Fibroblast of the aortic adventitia (primary cell): ENCODE results near the gene ZFAND3. TPM values are rescaled to one million over a fixed set of nuclear protein-coding genes. Genes with fewer than 3 reads are reported as not detected.

ENCODE experiments used
- DNase-seq: peaks from one replicate; pipeline ENCODE4 v3.0.0-alpha.2; 2010; ENCODE audit warnings: low read depth
- H3K4me3 ChIP-seq: 2 replicates; pipeline ENCODE4 v1.5.1; 2011; ENCODE audit warnings: low read depth, mild to moderate bottlenecking, control low read depth, low read length, moderate library complexity
- CTCF ChIP-seq: IDR thresholded peaks from 2 replicates; pipeline ENCODE4 v1.5.1; 2011; ENCODE audit warnings: mild to moderate bottlenecking, low read length, control low read depth, inconsistent platforms; ENCODE audit not compliant: insufficient read depth
- total RNA-seq: library from RNA; depleted of rRNA; stranded (reverse); fragments of >200 nt; gene quantifications from 2 replicates; pipeline ENCODE4 v1.2.3, GENCODE V29; 2012; ENCODE audit warnings: low replicate concordance

Gene ZFAND3
- total RNA-seq, 1 donor: 31.3 TPM

DNA sequence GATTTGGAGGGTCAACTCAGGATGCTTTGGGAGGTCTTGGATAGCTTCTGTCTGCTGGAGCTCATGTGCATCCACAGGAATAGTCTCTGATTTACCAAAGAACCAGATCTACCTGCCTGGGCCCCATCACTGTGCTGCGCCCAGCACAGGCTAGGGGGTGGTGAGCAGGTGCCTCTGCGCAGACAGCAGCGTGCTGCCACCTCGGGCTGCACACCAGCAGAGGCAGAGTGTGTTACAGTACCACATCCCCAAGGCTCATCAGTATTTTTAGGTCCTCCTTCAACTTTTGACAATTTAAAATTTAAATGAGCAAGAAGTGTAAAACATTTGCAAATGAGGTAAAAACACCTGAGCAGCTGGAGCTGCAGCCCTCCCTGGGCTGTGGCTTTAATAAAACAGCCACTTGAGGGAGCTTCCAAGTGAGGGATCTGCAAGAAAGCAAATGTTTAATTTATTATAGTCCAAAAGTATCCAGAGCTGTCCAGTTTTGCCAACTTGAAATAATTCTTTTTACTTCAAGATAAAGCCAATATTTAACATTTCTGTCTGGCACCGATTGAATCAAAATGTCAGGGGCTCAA, 324.9 kb downstream of the ZFAND3 start:
- TF ChIP-seq CTCF: no peak
- no peak overlapping the region for H3K4me3 ChIP-seq

GRCh38 chr6:38146021-38146733, 326.6 kb downstream of the ZFAND3 start:
- no peak for DNase-seq

More for the DNA sequence above, 324.9 kb downstream of the ZFAND3 start:
- no peak for DNase-seq

DNA sequence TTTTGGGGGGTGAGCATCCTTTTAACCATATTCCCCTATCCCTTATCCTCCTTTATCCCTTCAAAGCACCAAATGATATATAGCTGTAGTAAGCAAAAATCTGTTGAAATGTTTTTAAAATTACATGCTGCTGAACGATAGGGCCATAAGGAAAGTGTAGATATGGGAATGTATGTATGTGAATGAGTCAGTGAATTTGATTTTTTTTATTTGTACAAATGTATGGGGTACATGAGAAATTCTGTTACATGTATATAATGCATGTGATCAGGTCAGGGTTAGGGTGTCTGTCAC, 327.2 kb downstream of the ZFAND3 start:
- no peak overlapping the region for H3K4me3 ChIP-seq
- no peak for DNase-seq
- TF ChIP-seq CTCF: no peak

More at GRCh38 chr6:38146021-38146733, 326.6 kb downstream of the ZFAND3 start:
- no peak for TF ChIP-seq CTCF
- H3K4me3 ChIP-seq: no peak overlapping the region

DNA sequence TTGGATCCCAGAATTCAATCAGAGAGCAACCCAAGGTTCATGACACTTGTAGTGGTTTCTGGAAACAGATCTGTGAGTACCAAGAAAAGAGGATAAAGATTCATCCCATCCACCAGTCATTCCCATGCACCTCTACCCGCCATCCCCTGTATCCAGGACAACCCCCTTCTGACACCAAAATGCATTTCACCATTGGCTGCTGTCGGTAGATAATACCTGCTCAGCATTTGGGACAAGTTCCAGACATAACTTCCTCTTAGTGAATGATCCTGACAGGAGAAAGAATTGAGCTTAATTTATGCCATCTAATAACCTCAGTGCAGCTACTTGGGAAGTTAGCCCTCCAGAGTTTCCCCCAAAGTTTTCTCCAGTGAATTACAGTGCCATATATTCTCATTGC, 329.1 kb downstream of the ZFAND3 start:
- no peak overlapping the region for H3K4me3 ChIP-seq
- DNase-seq: no peak
- TF ChIP-seq CTCF: no peak

DNA sequence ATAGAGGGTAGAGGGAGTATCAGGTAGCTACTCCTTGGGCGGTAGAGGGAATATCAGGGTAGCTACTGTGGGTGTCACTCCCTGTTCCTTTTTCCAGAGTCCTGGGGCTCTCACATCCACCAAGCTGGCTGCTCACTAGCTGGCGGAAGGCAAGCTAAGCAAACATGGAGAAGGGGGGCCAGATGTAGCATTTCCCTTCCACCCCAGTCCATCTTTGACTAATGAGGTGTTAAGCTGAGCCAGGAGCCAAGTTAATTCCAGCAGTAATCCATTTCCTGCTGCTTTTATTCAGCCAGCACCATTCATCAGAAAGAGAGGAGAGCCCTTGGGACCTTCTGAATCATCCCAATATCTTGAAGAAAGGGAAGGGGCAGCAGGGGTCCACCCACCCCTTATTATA, 330.0 kb downstream of the ZFAND3 start:
- H3K4me3 ChIP-seq: no peak overlapping the region
- DNase-seq: no peak
- TF ChIP-seq CTCF: no peak

DNA sequence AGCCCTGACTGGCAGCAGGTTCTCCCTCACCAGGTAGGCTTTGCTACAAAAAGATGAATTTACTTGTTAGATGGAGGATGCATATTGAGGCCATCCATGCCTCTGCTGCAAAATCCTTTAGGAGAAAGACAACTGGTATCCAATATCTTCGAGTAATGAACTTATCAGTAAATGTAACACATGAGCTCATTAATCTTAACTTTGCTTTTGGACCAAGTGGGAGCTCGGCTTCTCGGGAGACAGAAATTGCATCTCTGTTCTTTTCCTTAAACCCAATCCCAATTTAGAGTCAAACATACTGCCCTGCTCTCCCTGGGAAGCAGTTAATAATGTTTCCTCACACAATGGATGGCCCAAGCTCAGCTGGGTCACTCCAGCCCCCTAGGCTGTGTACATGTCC, 330.5 kb downstream of the ZFAND3 start:
- no peak for DNase-seq

More for the DNA sequence above, 330.5 kb downstream of the ZFAND3 start:
- TF ChIP-seq CTCF: no peak
- no peak overlapping the region for H3K4me3 ChIP-seq
